ENCODE measurements around the gene ADAT1.

DNA sequence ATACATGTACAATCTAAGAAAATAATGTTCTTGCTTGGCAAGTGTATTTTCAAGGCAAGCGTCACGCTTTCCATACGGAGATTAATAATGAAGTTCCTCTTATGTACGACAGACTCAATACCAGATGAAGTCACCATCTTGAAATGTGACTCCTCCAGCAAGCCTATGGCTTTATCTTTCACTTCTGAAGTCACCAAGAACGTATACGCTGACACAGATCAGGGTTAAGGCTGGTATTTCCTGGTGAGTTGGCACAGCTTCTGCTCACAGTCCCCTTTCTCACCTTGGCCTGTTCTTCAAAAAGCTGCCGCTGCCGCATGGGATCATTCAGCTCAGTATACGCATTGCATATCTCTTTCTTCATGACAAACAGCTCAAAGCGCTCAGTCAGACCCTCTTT, 6.1 kb upstream of the ADAT1 start:
- TF ChIP-seq ZBTB33 (IDR thresholded peaks at IDR 0.05; ENCODE audit: borderline replicate concordance, low read depth) (no peak), CHD2 (IDR thresholded peaks at IDR 0.05; ENCODE audit: low read length, partially characterized antibody) (no peak), RAD21 (IDR thresholded peaks at IDR 0.05; ENCODE audit: low read length) (no peak), SMC3 (IDR thresholded peaks at IDR 0.05; ENCODE audit: low read depth, low read length) (no peak), EP300 (IDR thresholded peaks at IDR 0.05; ENCODE audit: borderline replicate concordance in 1 of 2, low read depth in 1 of 2, low read length in 1 of 2) (no peak)
- TF ChIP-seq, protein P1, sequence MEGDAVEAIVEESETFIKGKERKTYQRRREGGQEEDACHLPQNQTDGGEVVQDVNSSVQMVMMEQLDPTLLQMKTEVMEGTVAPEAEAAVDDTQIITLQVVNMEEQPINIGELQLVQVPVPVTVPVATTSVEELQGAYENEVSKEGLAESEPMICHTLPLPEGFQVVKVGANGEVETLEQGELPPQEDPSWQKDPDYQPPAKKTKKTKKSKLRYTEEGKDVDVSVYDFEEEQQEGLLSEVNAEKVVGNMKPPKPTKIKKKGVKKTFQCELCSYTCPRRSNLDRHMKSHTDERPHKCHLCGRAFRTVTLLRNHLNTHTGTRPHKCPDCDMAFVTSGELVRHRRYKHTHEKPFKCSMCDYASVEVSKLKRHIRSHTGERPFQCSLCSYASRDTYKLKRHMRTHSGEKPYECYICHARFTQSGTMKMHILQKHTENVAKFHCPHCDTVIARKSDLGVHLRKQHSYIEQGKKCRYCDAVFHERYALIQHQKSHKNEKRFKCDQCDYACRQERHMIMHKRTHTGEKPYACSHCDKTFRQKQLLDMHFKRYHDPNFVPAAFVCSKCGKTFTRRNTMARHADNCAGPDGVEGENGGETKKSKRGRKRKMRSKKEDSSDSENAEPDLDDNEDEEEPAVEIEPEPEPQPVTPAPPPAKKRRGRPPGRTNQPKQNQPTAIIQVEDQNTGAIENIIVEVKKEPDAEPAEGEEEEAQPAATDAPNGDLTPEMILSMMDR (IDR thresholded peaks at IDR 0.05) = no peak
